Esophagus muscularis mucosa (tissue), 4 donors: Measurements from ENCODE around the gene TNK1. TPM values are rescaled to one million over a fixed set of nuclear protein-coding genes. Genes with fewer than 3 reads are reported as not detected.

ENCODE experiments used
- DNase-seq: peaks from one replicate; pipeline ENCODE4 v3.0.0-alpha.2; 2017; ENCODE audit errors: extremely low spot score
- H3K27ac ChIP-seq, 4 donors: fragments of 200-600 bp; sonication (generic); replicated peaks in 1 of 4; 1 replicate in 3 of 4; 2 replicates in 1 of 4; pipeline ENCODE4 v1.5.1; 2016 to 2019; ENCODE audit warnings: mild to moderate bottlenecking in 1 of 4
- H3K27me3 ChIP-seq, 4 donors: fragments of 200-600 bp; sonication (generic); one replicate each; pipeline versions ENCODE4 v1.5.1 to v1.6.0; 2016 to 2019
- H3K36me3 ChIP-seq, 4 donors: fragments of 200-600 bp; sonication (generic); one replicate each; pipeline ENCODE4 v1.5.1; 2016 to 2019
- H3K4me1 ChIP-seq, 4 donors: fragments of 200-600 bp; sonication (generic); one replicate each; pipeline ENCODE4 v1.5.1; 2016 to 2019
- H3K4me3 ChIP-seq, 4 donors: fragments of 200-600 bp; sonication (generic); 1 replicate in 2 of 4; 2 replicates in 2 of 4; pipeline ENCODE4 v1.5.1; 2016 to 2019; ENCODE audit warnings: mild to moderate bottlenecking in 4 of 4, moderate library complexity in 1 of 4
- H3K9me3 ChIP-seq, 4 donors: fragments of 200-600 bp; sonication (generic); 1 replicate in 3 of 4; 2 replicates in 1 of 4; pipeline ENCODE4 v1.5.1; 2016 to 2019
- CTCF ChIP-seq, 3 experiments: fragments of 200-600 bp in 2 of 3; fragments of 450-650 bp in 1 of 3; sonication (generic) in 2 of 3; IDR thresholded peaks; one replicate each; pipeline ENCODE4 v1.5.1; 2017 to 2019; ENCODE audit warnings: antibody characterized with exemption in 3 of 3, mild to moderate bottlenecking in 2 of 3, moderate library complexity in 1 of 3
- EP300 ChIP-seq: sonication (generic); formaldehyde crosslinking; IDR thresholded peaks from one replicate; pipeline ENCODE4 v1.6.1; 2017; ENCODE audit warnings: antibody characterized with exemption
- POLR2A ChIP-seq: fragments of 450-650 bp; IDR thresholded peaks from one replicate; pipeline ENCODE4 v1.6.1; 2017; ENCODE audit warnings: antibody characterized with exemption, moderate library complexity, mild to moderate bottlenecking, low read depth
- POLR2AphosphoS5 ChIP-seq, 2 donors: sonication (generic); formaldehyde crosslinking; IDR thresholded peaks; one replicate each; pipeline ENCODE4 v1.6.1; 2017; ENCODE audit warnings: antibody characterized with exemption in 2 of 2
- WGBS: methylation state at CpG from one replicate; pipeline ENCODE4 v1.1.5; 2018; 5-methylcytosine and 5-hydroxymethylcytosine counted together
- intact Hi-C: fragments of 100-400 bp; cut with DNase I; formaldehyde crosslinking; loops from one replicate; pipeline ENCODE4 v1.15.1; 2023
- total RNA-seq, 4 donors: library from RNA; depleted of rRNA; stranded (reverse); fragments of >200 nt; gene quantifications; one replicate each; pipeline versions ENCODE4 v1.1.0 to v1.2.1, GENCODE V29; 2016

TNK1 gene
- total RNA-seq, 4 donors from 2014 or later, result 2.9 to 7.5 (median 5.6) TPM

- no peak for DNase-seq
- H3K27ac ChIP-seq, result peak overlapping the region; percentile 98 to 100 (median 99)
- H3K4me1 ChIP-seq, result peaks cover 24 to 77% (median 71%) of the 10 kb centered on the region in 4 donors
- H3K36me3 ChIP-seq, result no peaks in the 10 kb centered on the region
- H3K9me3 ChIP-seq, result no peaks in the 10 kb centered on the region
- TF ChIP-seq CTCF (IDR thresholded peaks at IDR 0.05), result no peak
- TF ChIP-seq POLR2AphosphoS5 (IDR thresholded peaks at IDR 0.05), result no peak
- no peak for TF ChIP-seq EP300
- TF ChIP-seq POLR2A, result no peak
- peak overlapping the region; percentile 86 to 98 (median 90) for H3K4me3 ChIP-seq
- H3K27me3 ChIP-seq, result no peaks in the 10 kb centered on the region
- 18% methylated on average over 10 of the region's 10 CpGs for WGBS
- intact Hi-C loops, result loop anchor here (5.0 kb wide), 1 partner anchor 50 kb away; the partner anchor contains the start of gene TMEM256
Measured at GRCh38 chr17:7352503-7352889, 28.4 kb upstream of the TNK1 start.

- no peak for DNase-seq
- H3K27me3 ChIP-seq, result no peaks in the 10 kb centered on the region
- H3K27ac ChIP-seq, result peak overlapping the region; percentile 98 to 100 (median 99)
- H3K36me3 ChIP-seq, result no peaks in the 10 kb centered on the region
- H3K4me1 ChIP-seq, result peaks cover 24 to 76% (median 70%) of the 10 kb centered on the region in 4 donors
- TF ChIP-seq EP300 (no peak), POLR2A (no peak), CTCF (IDR thresholded peaks at IDR 0.05) (no peak), POLR2AphosphoS5 (IDR thresholded peaks at IDR 0.05) (no peak)
- 86% methylated on average over 25 of the region's 37 CpGs for WGBS
- no peaks in the 10 kb centered on the region for H3K9me3 ChIP-seq
- peak overlapping the region; percentile 86 to 98 (median 90) for H3K4me3 ChIP-seq
- intact Hi-C loops, result loop anchor here (5.0 kb wide), 1 partner anchor 49 kb away; the partner anchor contains the start of gene TMEM256
Measured at GRCh38 chr17:7352910-7353635, 27.8 kb upstream of the TNK1 start.

GRCh38 chr17:7354262-7354843, 26.5 kb upstream of the TNK1 start:
- H3K27ac ChIP-seq, result peak overlapping the region in 2 of 4 donors; percentile 75 to 98
- no peak overlapping the region for H3K4me3 ChIP-seq

GRCh38 chr17:7355053-7355452, 25.8 kb upstream of the TNK1 start, which contains the start of gene TMEM95:
TMEM95 (plus strand) TSS chr17:7355156; CDS start chr17:7355205, 49 bp downstream.
- Histone ChIP-seq H3K4me3 (peak within 1 kb of the TSS in 2 of 4 donors; percentile 13 to 23), H3K9me3 (no peaks in the 10 kb centered on the region), H3K4me1 (peaks cover 15 to 57% (median 54%) of the 10 kb centered on the region in 4 donors), H3K27me3 (no peaks in the 10 kb centered on the region), H3K27ac (peak within 1 kb of the TSS; percentile 1 to 98 (median 60)), H3K36me3 (no peaks in the 10 kb centered on the region)
- WGBS, result no CpG with 5 or more reads among the region's 10 CpGs
- intact Hi-C loops, result loop anchor here (2.0 kb wide), 1 partner anchor 206 kb away; the partner anchor contains the start of gene SENP3
- no peak for DNase-seq
- TF ChIP-seq POLR2A, result no peak
- TF ChIP-seq POLR2AphosphoS5 (IDR thresholded peaks at IDR 0.05), result peak in 1 of 2 donors; percentile 52
- no peak for TF ChIP-seq EP300

More at GRCh38 chr17:7354262-7354843, 26.5 kb upstream of the TNK1 start:
- DNase-seq, result no peak
- Histone ChIP-seq H3K27me3 (no peaks in the 10 kb centered on the region), H3K4me1 (peaks cover 20 to 64% (median 61%) of the 10 kb centered on the region in 4 donors), H3K36me3 (no peaks in the 10 kb centered on the region), H3K9me3 (no peaks in the 10 kb centered on the region)
- WGBS, result 69% methylated on average over 8 of the region's 9 CpGs
- TF ChIP-seq CTCF (IDR thresholded peaks at IDR 0.05) (no peak), EP300 (no peak), POLR2A (no peak), POLR2AphosphoS5 (IDR thresholded peaks at IDR 0.05) (no peak)
- intact Hi-C loops, result loop anchor here (2.0 to 5.0 kb wide), 2 partner anchors 48 to 206 kb away; partner anchors contain the start of genes SENP3 and TMEM256

GRCh38 chr17:7355573-7355972, 25.3 kb upstream of the TNK1 start:
- Histone ChIP-seq H3K4me3 (peak overlapping the region in 1 of 4 donors; percentile 23), H3K36me3 (no peaks in the 10 kb centered on the region), H3K4me1 (peaks cover 15 to 52% (median 49%) of the 10 kb centered on the region in 4 donors), H3K9me3 (no peaks in the 10 kb centered on the region), H3K27ac (peak overlapping the region in 3 of 4 donors; percentile 33 to 75 (median 45)), H3K27me3 (no peaks in the 10 kb centered on the region)
- 78% methylated on average over 8 of the region's 8 CpGs for WGBS
- no peak for DNase-seq
- no peak for TF ChIP-seq POLR2AphosphoS5 (IDR thresholded peaks at IDR 0.05)
- no peak for TF ChIP-seq CTCF (IDR thresholded peaks at IDR 0.05)
- TF ChIP-seq POLR2A, result no peak
- no peak for TF ChIP-seq EP300
- intact Hi-C loops, result loop anchor here (2.0 kb wide), 1 partner anchor 205 kb away; the partner anchor contains the start of gene SENP3
